GOT3 (cell line): ENCODE results near the gene COG5.

Experiments
- DNase-seq: peaks from one replicate; lab custom pipeline; 2025; ENCODE audit warnings: mixed read lengths; lab: John Stamatoyannopoulos, UW

COG5 gene

DNA sequence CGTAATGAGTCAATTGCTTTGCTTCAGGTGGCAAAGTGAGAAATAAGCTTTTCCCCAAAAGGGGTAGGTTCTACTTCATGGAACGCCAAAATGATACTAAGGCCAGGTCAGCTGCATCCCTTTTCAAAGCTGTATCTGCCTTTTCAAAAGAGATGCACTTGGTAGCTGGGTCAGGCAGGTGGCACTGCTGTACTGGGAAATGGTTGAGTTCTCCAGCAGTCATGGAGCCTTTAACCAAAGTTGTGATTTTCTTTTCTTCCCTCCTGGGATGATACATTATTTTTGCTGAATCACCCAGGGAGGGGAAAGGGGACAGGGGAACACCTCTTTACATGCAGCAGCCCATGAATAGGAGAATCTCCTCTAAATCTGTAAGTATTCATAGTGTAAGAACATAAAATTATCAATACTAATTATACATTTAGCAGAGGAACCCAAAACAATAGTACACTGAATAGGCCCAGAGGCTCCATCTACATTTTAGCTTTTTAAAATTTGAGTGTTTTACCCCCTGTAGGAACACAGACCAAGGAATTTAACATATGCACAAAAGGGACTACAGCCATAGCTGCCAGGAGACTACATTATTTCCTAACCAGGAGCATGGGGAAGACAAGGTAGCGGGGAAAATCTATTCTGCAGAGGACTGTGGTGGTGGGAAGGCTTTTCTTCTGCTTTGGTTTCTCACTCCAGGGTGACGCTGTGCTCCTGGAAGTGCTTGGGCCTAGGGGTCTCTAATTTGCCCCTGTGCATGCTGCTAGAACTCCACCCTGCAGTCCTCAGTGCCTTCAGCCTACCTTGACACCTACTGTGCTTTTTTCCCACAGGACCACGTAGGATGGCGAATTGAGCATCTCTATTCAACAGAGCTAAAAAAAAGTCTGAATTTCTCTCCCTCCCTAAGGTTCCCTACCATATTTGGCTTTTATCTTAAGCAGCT lies 100.3 kb downstream of the COG5 start:
- peak; percentile 34 for DNase-seq

DNA sequence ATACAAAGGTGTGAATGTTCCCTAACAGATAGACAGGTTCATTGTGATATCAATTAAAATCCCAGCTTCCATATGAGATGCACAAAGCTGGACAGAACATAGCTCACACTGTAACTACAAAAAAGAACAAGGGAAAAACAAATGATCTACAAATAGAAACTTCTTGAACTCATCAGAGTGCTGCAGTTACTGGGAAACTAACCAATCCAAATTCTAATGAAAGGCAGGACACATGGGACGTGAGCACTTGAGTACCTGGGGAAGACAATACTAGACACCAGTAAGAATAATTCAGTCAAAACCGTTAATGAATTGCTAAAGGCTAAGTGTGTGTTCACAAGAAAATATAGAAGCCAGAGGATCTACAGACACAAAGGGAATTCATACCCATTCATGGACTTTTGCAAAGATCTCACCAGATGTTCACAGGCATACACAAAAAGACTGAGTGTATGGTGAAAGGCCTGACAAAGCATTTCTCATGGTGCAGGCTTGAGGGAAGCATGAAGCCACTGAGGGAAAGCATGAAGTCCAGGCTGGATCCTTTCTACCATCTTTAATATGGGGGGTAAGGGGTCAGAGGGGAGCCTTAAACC lies 101.7 kb downstream of the COG5 start:
- DNase-seq, result no peak

DNA sequence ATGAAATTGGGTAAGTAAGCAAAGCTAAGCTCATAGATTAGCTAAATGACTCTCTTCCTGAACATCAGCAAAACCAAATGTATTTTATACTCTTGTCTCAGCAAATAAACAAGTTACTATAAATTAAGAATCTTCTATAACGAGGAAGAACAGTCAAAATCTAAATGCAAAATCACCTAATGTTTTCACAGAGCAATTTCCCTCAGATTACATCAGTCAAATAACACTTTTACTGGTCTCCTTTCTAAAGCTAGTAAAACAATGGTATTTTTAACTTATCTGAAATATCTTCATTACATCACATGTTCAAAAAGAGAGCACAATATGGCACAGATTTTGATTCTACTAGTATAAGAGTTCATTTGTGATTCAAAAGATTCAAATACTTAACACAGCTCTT lies 110.3 kb downstream of the COG5 start:
- no peak for DNase-seq

- no peak for DNase-seq
Measured at GRCh38 chr7:107450970-107451369, 112.8 kb downstream of the COG5 start.

DNA sequence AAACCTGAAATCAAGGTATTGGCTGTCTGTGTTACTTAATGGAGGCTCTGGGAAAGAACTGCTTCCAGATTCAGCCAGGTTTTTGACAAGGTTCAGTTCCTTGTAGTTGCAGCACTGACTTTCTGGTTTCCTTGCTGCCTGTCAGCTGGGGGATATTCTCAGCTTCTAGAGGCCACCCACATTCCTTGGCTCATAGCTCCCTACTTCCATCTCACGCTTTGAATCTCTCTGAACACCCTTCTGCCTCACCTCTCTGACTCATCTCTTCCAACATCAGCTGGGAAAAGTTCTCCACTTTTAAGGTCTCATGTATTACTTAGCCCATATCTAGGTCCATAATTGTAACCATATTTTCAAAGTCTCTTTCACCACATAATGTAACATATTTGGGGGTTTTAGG lies 116.7 kb downstream of the COG5 start:
- DNase-seq, result no peak

DNA sequence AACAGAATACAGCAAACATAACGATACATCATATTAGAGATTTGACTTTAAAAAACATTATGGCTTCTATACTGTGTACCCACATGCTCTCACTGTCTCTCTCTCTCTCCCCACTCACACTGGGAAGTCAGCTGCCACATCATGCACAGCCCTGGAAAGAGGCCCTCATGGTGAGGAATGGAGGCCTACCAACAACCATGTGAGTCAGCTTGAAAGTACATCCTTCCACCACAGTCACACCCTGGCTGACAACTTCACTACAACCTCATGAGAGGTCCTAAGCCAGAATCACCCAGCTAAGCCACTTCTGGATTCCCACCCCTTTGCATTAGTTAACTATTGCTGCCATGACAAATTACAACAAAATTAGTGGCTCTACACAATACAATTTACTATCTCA lies 117.2 kb downstream of the COG5 start:
- DNase-seq, result no peak

DNA sequence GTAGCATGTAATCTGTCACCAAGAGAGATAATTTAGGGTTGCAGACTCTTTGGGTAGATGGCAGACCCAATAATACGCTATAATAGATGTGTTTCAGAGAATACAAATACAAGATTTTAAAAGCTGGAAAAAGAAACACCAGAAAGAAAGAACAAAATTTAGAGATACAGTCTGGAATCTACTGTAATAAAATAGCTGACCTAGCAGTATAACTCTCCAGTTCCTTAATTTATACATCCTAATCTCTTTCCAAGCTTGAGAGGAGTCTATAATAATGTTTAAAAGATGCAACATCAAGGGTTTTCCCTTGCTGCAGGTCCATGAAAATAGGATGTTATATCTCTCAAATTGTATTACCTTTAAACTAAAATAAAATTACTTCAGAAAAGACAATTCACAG lies 121.0 kb downstream of the COG5 start:
- no peak for DNase-seq

DNA sequence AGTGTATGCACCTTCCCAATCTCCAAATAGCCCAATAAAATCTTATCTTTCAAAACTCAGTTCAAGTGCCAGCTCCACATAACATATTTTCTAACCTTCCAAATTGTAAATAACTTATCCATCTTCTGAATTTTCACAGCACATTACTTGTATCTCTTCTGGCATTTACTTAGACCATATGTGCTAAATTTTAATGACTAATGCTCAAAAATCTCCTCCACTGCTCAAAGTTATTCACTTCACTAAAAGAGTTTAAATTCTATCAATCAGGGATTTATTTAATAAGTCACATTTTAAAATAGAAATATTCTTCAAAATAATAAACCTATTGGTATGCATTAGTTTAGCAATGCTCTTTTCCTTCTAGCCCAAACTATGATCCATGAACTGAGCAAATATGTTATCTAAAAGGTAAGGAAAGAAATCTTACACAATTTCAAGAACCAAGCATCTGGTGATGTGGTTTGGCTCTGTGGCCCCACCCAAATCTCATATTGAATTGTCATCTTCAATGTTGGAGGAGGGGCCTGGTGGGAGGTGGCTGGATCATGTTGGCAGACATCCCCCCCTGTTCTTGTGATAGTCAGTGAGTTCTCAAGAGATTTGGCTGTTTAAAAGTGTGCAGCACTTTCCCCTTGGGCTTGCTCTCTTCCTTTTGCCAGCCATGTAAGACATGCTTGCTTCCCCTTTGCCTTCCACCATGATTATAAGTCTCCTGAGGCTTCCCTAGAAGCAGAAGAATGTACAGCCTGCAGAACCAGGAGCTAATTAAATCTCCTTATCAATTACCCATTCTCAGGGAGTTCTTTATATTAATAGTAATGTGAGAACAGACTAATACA lies 121.9 kb downstream of the COG5 start:
- no peak for DNase-seq

DNA sequence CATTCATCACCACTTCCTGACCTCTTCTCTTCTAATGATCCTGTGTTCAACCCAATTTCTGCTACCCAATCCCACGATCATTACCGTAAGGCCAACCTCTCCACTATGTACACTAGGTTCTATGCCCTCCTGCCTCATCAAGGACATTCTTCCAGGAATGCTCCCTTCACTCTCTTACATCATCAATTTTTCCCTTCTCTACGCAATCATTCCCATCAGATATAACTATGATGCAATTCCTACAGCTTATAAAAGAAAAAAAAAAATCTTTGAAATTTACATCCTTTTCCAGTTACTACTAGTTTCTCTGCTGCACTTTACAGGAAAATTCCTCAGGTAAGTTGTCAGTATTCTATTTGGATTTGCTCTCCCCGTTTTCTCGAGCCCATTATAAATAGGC lies 124.7 kb downstream of the COG5 start:
- no peak for DNase-seq

GRCh38 chr7:107435749-107436148 lies 128.0 kb downstream of the COG5 start:
- no peak for DNase-seq

- DNase-seq, result no peak
Measured at GRCh38 chr7:107432261-107432660, 131.5 kb downstream of the COG5 start.

DNA sequence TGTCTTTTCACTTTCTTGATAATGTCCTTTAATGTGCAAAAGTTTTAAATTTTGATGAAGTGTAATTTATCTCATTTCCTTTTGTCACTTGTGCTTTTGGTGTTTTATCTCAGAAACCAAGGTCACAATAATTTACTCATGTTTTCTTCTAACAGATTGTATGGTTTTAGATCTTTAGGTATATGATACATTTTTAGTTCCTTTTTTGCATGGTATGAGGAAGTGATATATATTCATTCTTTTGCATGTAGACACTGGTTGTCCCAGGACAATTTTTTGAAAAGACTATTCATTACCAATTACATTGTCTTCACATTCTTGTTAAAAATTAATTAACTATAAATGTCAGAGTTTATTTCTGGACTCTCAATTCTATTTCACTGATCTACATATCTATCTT lies 133.7 kb downstream of the COG5 start:
- no peak for DNase-seq

DNA sequence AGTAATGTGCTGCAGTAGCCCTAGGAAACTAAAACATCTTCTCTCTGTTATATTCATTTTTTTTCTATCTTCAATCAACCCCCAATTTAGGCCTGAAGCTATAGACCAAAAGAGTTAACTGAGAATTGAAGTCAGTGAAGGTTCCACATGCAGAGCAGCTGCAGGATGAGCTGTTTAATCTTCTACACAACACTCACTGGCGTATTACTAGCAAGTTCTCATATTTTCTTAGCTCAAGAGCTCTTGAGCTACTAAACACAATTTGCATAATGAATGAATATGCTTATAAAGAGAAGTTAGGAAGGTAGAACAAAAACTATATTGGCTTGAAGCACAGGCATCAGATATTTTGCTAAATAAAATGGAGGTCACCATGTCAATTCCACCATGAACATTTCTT lies 135.1 kb downstream of the COG5 start:
- DNase-seq, result no peak

DNA sequence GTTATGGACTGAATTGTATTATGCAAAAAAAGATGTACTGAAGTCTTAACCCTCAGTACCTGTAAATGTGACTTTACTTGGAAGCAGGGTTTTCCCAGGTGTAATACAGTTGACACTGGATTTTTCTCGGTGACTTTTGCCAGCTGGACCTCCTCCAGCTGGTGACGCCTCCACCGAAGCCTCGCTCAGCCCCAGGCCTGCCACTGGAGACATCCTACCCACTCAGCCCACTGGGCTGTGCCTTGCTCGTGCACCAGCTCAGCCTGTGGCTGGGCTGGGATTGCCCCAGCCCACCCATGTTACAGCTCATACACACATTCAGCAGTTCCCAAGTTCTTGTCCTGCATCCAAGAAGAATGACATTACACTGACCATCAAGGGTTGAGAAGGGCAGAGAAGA lies 136.3 kb downstream of the COG5 start:
- no peak for DNase-seq

DNA sequence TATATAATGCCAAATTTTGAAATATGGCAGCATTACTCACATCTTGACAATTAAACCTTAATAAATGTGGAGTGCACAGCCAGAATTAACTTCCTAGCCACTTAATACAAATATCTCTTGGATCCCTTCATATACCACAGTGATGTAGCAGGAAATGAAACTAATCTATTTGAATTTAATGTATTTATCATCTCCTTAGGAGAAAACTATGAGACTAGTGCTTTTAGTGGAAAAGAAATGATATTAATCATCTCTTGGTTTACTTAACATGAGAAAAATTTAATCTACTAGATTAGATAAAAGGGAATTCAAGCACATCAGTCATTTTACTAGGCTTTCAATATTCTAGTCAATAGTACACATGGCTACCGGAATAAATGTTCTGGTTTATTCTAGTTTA lies 149.5 kb downstream of the COG5 start:
- no peak for DNase-seq

GRCh38 chr7:107408349-107408748 lies 155.4 kb downstream of the COG5 start:
- DNase-seq, result no peak

GRCh38 chr7:107405559-107405958 lies 158.2 kb downstream of the COG5 start:
- DNase-seq, result no peak

- no peak for DNase-seq
Measured at GRCh38 chr7:107404740-107405537, 158.8 kb downstream of the COG5 start.

- no peak for DNase-seq
Measured at GRCh38 chr7:107398161-107398560, 165.6 kb downstream of the COG5 start.

DNA sequence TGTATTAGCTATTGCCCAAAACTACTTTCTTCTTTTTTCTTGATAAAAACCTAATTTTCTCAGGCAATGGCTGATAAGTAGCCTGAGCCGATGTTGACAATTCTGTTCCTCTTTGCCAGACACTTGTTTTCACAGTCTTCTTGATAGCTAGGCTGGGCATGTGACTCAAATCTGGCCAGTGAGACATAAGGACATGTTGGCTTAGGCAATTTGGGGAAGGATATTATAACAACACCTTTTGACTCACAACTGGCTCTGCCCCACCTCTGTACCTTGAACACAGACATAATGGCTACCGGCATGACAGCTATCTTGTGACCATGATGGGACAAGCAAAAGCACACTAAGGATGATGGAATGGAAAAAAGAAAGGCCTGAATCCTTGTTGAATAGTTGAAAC lies 166.7 kb downstream of the COG5 start:
- DNase-seq, result no peak

- DNase-seq, result no peak
Measured at GRCh38 chr7:107396081-107396480, 167.6 kb downstream of the COG5 start.

- DNase-seq, result no peak
Measured at GRCh38 chr7:107394831-107395230, 168.9 kb downstream of the COG5 start.
